HCT116 (cell line): ENCODE data around the gene DNAH10. TPM values are rescaled to one million over a fixed set of nuclear protein-coding genes. Genes with fewer than 3 reads are reported as not detected.

ENCODE experiments used
- ATAC-seq: fragments of 200-7000 bp; cut with Tn5 transposase; 2 replicates; pipeline ENCODE4 v1.9.1; 2020; ENCODE audit warnings: mild to moderate bottlenecking, moderate library complexity
- BruUV-seq: library from RNA; stranded (reverse); fragments of 400-500 nt; replicated peaks from 2 replicates; lab custom pipeline; 2021; lab: Mats Ljungman, UMichigan
- CTCF ChIA-PET: fragments of 300-600 bp; sonication (Branson Sonifier 250); formaldehyde crosslinking; loops from one replicate; lab custom pipeline; 2021; ENCODE audit warnings: antibody characterized with exemption; lab: Charles Lee
- POLR2A ChIA-PET: fragments of 300-600, 350-600 bp; sonication (Branson Sonifier 250); formaldehyde crosslinking; loops from one replicate; lab custom pipeline; 2021; ENCODE audit warnings: antibody characterized with exemption; lab: Charles Lee
- RAD21 ChIA-PET, 2 experiments: fragments of 300-600 bp; sonication (Branson Sonifier 250); formaldehyde crosslinking; loops; one replicate each; lab custom pipeline; 2023; ENCODE audit warnings: low total read pairs in 2 of 2; ENCODE audit not compliant: uncharacterized antibody in 2 of 2, unreplicated experiment in 2 of 2, low non-redundant PET in 1 of 2; lab: Charles Lee
- DNase-seq: peaks from one replicate; pipeline ENCODE4 v3.0.0-alpha.2; 2010; ENCODE audit warnings: low read depth, low spot score
- H2AFZ ChIP-seq: fragments of 200-600 bp; shearing (Covaris generic), sonication (generic); 2 replicates; pipeline ENCODE4 v1.6.1; 2017; ENCODE audit warnings: low read depth, mixed run types, mixed read lengths, antibody characterized with exemption, low read length; ENCODE audit not compliant: poor library complexity, severe bottlenecking
- H3K27ac ChIP-seq: 2 replicates; pipeline ENCODE4 v1.5.1; 2012; ENCODE audit warnings: low read depth, low read length
- H3K27me3 ChIP-seq: fragments of 200-600 bp; sonication (generic); 2 replicates; pipeline ENCODE4 v1.6.1; 2016; ENCODE audit warnings: mixed run types, low read length, mixed read lengths; ENCODE audit not compliant: insufficient read depth
- H3K36me3 ChIP-seq, 2 experiments: fragments of 200-500 bp in 1 of 2; fragments of 200-600 bp in 1 of 2; sonication (Bioruptor generic) in 1 of 2; sonication (generic) in 1 of 2; 2 replicates each; pipeline versions ENCODE4 v1.5.1 to v1.6.1; 2014 to 2016; ENCODE audit warnings: low read length in 2 of 2, inconsistent platforms in 1 of 2, mixed read lengths in 1 of 2, mixed run types in 1 of 2; ENCODE audit not compliant: insufficient read depth in 2 of 2, control insufficient read depth in 1 of 2
- H3K4me1 ChIP-seq, 2 experiments: fragments of 200-600 bp in 1 of 2; sonication (generic) in 1 of 2; 2 replicates each; pipeline versions ENCODE4 v1.5.1 to v1.6.1; 2012 to 2017; ENCODE audit warnings: low read length in 2 of 2, inconsistent platforms in 1 of 2, mild to moderate bottlenecking in 1 of 2, mixed read lengths in 1 of 2, mixed run types in 1 of 2, moderate library complexity in 1 of 2; ENCODE audit not compliant: insufficient read depth in 2 of 2, control insufficient read depth in 1 of 2
- H3K4me2 ChIP-seq: fragments of 200-600 bp; sonication (generic); 2 replicates; pipeline ENCODE4 v1.6.1; 2017; ENCODE audit warnings: mixed run types, low read length, mixed read lengths
- H3K4me3 ChIP-seq, 2 experiments: fragments of 200-600 bp in 1 of 2; sonication (generic) in 1 of 2; replicated peaks in 1 of 2; 2 replicates each; pipeline ENCODE4 v1.5.1; 2011 to 2016; ENCODE audit warnings: low read length in 2 of 2, control low read depth in 1 of 2, low read depth in 1 of 2, mild to moderate bottlenecking in 1 of 2, mixed read lengths in 1 of 2, mixed run types in 1 of 2
- H3K79me2 ChIP-seq: fragments of 200-600 bp; sonication (generic); 2 replicates; pipeline ENCODE4 v1.6.1; 2017; ENCODE audit warnings: mild to moderate bottlenecking, mixed run types, low read length, moderate library complexity, mixed read lengths; ENCODE audit not compliant: insufficient read depth
- H3K9ac ChIP-seq: fragments of 200-600 bp; sonication (generic); 2 replicates; pipeline ENCODE4 v1.6.1; 2016; ENCODE audit warnings: low read length, mixed read lengths
- H3K9me2 ChIP-seq: fragments of 200-600 bp; sonication (generic), shearing (Covaris generic); 2 replicates; pipeline ENCODE4 v1.6.1; 2017; ENCODE audit warnings: mixed run types, mild to moderate bottlenecking, moderate library complexity; ENCODE audit not compliant: insufficient read depth
- H3K9me3 ChIP-seq, 2 experiments: fragments of 200-500 bp in 1 of 2; fragments of 200-600 bp in 1 of 2; sonication (Bioruptor generic) in 1 of 2; sonication (generic) in 1 of 2; 2 replicates each; pipeline ENCODE4 v1.6.1; 2014 to 2017; ENCODE audit warnings: low read length in 2 of 2, mixed read lengths in 2 of 2, inconsistent platforms in 1 of 2, low read depth in 1 of 2, mild to moderate bottlenecking in 1 of 2, mixed run types in 1 of 2, moderate library complexity in 1 of 2; ENCODE audit not compliant: control insufficient read depth in 1 of 2, insufficient read depth in 1 of 2
- H4K20me1 ChIP-seq: fragments of 200-600 bp; sonication (generic), shearing (Covaris generic); 2 replicates; pipeline ENCODE4 v1.6.1; 2017; ENCODE audit warnings: mixed run types, mild to moderate bottlenecking, moderate library complexity; ENCODE audit not compliant: insufficient read depth
- ATF3 ChIP-seq: IDR thresholded peaks from 2 replicates; pipeline ENCODE4 v1.6.1; 2012
- CBX3 ChIP-seq: IDR thresholded peaks from 2 replicates; pipeline ENCODE4 v1.6.1; 2012; ENCODE audit warnings: low read depth
- CEBPB ChIP-seq: IDR thresholded peaks from 2 replicates; pipeline ENCODE4 v1.6.1; 2012; ENCODE audit warnings: low read depth
- CTCF ChIP-seq, 3 experiments: fragments of 200-600 bp in 1 of 3; sonication (generic) in 1 of 3; IDR thresholded peaks in 2 of 3; conservative IDR thresholded peaks in 1 of 3; 2 replicates each; pipeline ENCODE4 v1.5.1; 2012 to 2017; ENCODE audit warnings: low read depth in 2 of 3, low read length in 2 of 3, antibody characterized with exemption in 1 of 3, borderline replicate concordance in 1 of 3, control low read depth in 1 of 3, mild to moderate bottlenecking in 1 of 3, mixed read lengths in 1 of 3, mixed run types in 1 of 3, moderate library complexity in 1 of 3; ENCODE audit not compliant: insufficient read depth in 1 of 3
- ELF1 ChIP-seq: IDR thresholded peaks from 2 replicates; pipeline ENCODE4 v1.6.1; 2012; ENCODE audit warnings: low read depth, borderline replicate concordance
- EZH2 ChIP-seq: fragments of 200-600 bp; sonication (generic); IDR thresholded peaks from 2 replicates; pipeline ENCODE4 v1.6.1; 2017; ENCODE audit warnings: antibody characterized with exemption, mixed run types
- POLR2A ChIP-seq: IDR thresholded peaks from 2 replicates; pipeline ENCODE4 v1.7.0; 2011; ENCODE audit warnings: borderline replicate concordance; ENCODE audit not compliant: insufficient read depth, insufficient read length; ENCODE audit errors: extremely low read depth
- RAD21 ChIP-seq: IDR thresholded peaks from 2 replicates; pipeline ENCODE4 v1.6.1; 2012; ENCODE audit warnings: low read depth, mild to moderate bottlenecking
- SRF ChIP-seq: IDR thresholded peaks from 2 replicates; pipeline ENCODE4 v1.6.1; 2012; ENCODE audit warnings: low read depth
- TCF7L2 ChIP-seq: IDR thresholded peaks from 2 replicates; pipeline ENCODE4 v1.7.0; 2011; ENCODE audit warnings: borderline replicate concordance, inconsistent platforms; ENCODE audit not compliant: insufficient read depth, insufficient read length; ENCODE audit errors: extremely low read depth
- YY1 ChIP-seq: IDR thresholded peaks from 2 replicates; pipeline ENCODE4 v1.6.1; 2011; ENCODE audit warnings: low read length, low read depth, moderate library complexity, mild to moderate bottlenecking; ENCODE audit not compliant: insufficient replicate concordance; ENCODE audit errors: extremely low read depth
- ZBTB33 ChIP-seq: IDR thresholded peaks from 2 replicates; pipeline ENCODE4 v1.6.1; 2011; ENCODE audit warnings: mild to moderate bottlenecking, low read length, moderate library complexity; ENCODE audit not compliant: insufficient replicate concordance; ENCODE audit errors: extremely low read depth
- ZNF274 ChIP-seq: fragments of 200-500 bp; sonication (Bioruptor generic); IDR thresholded peaks from 2 replicates; pipeline ENCODE4 v1.6.1; 2014; ENCODE audit warnings: mild to moderate bottlenecking, low read depth, low read length, inconsistent platforms
- intact Hi-C: fragments of 100-400 bp; cut with micrococcal nuclease; formaldehyde crosslinking; loops from 2 replicates; pipeline ENCODE4 v1.10.0; 2022
- total RNA-seq: library from RNA; stranded (reverse); gene quantifications from one replicate; pipeline ENCODE4 v1.2.1, GENCODE V29; 2021; ENCODE audit not compliant: unreplicated experiment
- TF ChIP-seq, protein P1 (sequence below): IDR thresholded peaks from 2 replicates; pipeline ENCODE4 v1.6.1; 2012; ENCODE audit warnings: low read depth

The DNAH10 gene
- total RNA-seq, 1 experiment from 2014 or later = 1.3 TPM

DNA sequence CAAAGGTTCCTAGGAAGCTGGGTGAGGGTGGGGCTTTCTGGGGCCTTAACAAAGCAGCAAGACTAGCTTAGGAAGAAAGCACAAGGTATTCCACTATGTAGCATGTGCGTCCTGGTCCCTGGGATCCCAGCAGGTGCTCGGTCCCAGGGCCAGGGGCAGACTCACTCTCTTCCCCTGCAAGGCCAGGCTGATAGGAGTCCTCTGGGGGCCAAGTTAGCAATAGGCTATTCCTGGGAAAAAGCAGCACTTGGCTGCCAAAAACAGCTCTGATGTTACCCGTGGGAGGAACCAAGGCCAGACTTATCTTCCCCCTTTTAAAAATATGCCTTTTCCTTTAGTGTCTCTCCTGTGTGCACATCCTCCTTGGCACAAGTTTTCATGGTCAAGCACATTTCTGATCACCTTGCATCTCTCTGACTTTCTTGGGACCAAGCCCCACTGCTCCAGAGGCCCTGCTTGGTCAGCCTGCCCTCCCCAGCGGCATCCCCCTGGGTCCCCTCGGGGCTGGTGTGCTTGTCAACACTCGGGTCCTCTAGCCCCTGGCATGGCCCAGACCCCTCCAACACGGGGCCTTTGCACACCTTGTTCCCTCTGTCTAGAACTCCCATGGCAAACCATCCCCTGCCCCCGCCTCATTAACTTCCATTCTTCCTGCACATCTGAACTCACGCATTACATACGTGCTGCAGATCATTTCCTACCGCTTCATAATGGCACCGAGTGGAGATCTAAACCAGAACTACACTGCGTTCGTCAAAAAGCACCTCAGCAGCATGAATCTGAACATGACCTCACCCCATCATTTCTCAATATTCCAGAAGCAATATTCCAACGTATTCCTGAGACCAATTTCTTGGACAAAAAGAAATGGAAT, 188.6 kb downstream of the DNAH10 start:
- POLR2A ChIA-PET = no interaction called here
- CTCF ChIA-PET = no interaction called here
- TF ChIP-seq RAD21 (no peak), ZNF274 (no peak), CBX3 (no peak), CEBPB (no peak), EZH2 (no peak), ELF1 (no peak), POLR2A (no peak), CTCF (IDR thresholded peaks at IDR 0.05 in 2 of 3, conservative IDR thresholded peaks at IDR 0.05 in 1 of 3; ENCODE audit: borderline replicate concordance in 1 of 3, insufficient read depth in 1 of 3, low read depth in 2 of 3, low read length in 2 of 3) (no peak), YY1 (no peak), ZBTB33 (no peak), ATF3 (no peak), TCF7L2 (no peak), SRF (no peak)
- TF ChIP-seq, protein P1, sequence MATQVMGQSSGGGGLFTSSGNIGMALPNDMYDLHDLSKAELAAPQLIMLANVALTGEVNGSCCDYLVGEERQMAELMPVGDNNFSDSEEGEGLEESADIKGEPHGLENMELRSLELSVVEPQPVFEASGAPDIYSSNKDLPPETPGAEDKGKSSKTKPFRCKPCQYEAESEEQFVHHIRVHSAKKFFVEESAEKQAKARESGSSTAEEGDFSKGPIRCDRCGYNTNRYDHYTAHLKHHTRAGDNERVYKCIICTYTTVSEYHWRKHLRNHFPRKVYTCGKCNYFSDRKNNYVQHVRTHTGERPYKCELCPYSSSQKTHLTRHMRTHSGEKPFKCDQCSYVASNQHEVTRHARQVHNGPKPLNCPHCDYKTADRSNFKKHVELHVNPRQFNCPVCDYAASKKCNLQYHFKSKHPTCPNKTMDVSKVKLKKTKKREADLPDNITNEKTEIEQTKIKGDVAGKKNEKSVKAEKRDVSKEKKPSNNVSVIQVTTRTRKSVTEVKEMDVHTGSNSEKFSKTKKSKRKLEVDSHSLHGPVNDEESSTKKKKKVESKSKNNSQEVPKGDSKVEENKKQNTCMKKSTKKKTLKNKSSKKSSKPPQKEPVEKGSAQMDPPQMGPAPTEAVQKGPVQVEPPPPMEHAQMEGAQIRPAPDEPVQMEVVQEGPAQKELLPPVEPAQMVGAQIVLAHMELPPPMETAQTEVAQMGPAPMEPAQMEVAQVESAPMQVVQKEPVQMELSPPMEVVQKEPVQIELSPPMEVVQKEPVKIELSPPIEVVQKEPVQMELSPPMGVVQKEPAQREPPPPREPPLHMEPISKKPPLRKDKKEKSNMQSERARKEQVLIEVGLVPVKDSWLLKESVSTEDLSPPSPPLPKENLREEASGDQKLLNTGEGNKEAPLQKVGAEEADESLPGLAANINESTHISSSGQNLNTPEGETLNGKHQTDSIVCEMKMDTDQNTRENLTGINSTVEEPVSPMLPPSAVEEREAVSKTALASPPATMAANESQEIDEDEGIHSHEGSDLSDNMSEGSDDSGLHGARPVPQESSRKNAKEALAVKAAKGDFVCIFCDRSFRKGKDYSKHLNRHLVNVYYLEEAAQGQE = no peak
- TF ChIP-seq, all 23 proteins: peak for 0
- ATAC-seq = no peak
- Histone ChIP-seq H3K4me2 (no peak overlapping the region), H3K9ac (no peak overlapping the region), H3K27me3 (no peaks in the 10 kb centered on the region), H3K9me3 (no peaks in the 10 kb centered on the region), H4K20me1 (no peaks in the 10 kb centered on the region), H3K79me2 (no peaks in the 10 kb centered on the region), H3K27ac (no peak overlapping the region), H2AFZ (no peak overlapping the region), H3K36me3 (no peaks in the 10 kb centered on the region), H3K9me2 (no peaks in the 10 kb centered on the region), H3K4me3 (no peak overlapping the region), H3K4me1 (no peaks in the 10 kb centered on the region)
- DNase-seq = no peak
- RAD21 ChIA-PET = no interaction called here
- BruUV-seq = no TSS peak
- intact Hi-C loops = no loop called here
